PC-9 (cell line): Measurements from ENCODE around the gene SYCN. TPM values are rescaled to one million over a fixed set of nuclear protein-coding genes. Genes with fewer than 3 reads are reported as not detected.

ENCODE experiments used
- BruUV-seq: library from RNA; stranded (reverse); fragments of 400-500 nt; replicated peaks from 2 replicates; lab custom pipeline; 2021; lab: Mats Ljungman, UMichigan
- CTCF ChIA-PET: fragments of 300-600 bp; sonication (Branson Sonifier 250); formaldehyde crosslinking; loops from one replicate; lab custom pipeline; 2022; ENCODE audit warnings: antibody characterized with exemption; lab: Charles Lee
- POLR2A ChIA-PET: fragments of 300-600 bp; sonication (Branson Sonifier 250); formaldehyde crosslinking; loops from one replicate; lab custom pipeline; 2022; ENCODE audit warnings: antibody characterized with exemption; ENCODE audit not compliant: unreplicated experiment; lab: Charles Lee
- DNase-seq, 2 experiments: peaks; one replicate each; pipeline versions ENCODE4 v3.0.0 to v3.0.0-alpha.2; 2015 to 2022; ENCODE audit warnings: mixed read lengths in 1 of 2
- H2AFZ ChIP-seq: fragments of 200-600 bp; sonication (generic); 2 replicates; pipeline ENCODE4 v1.8.1; 2017; ENCODE audit warnings: antibody characterized with exemption
- H3F3A ChIP-seq: fragments of 200-600 bp; sonication (generic); 2 replicates; pipeline ENCODE4 v1.8.1; 2017; ENCODE audit warnings: antibody characterized with exemption, mild to moderate bottlenecking, low read depth; ENCODE audit not compliant: insufficient read depth
- H3K27ac ChIP-seq: fragments of 200-600 bp; sonication (generic); 2 replicates; pipeline ENCODE4 v1.6.1; 2016; ENCODE audit warnings: mixed run types
- H3K27me3 ChIP-seq: fragments of 200-600 bp; sonication (generic); 2 replicates; pipeline ENCODE4 v1.6.1; 2016; ENCODE audit warnings: low read depth, mixed run types; ENCODE audit not compliant: insufficient read depth
- H3K36me3 ChIP-seq: fragments of 200-600 bp; sonication (generic); 2 replicates; pipeline ENCODE4 v1.6.1; 2016; ENCODE audit warnings: low read depth, mixed run types
- H3K4me1 ChIP-seq: fragments of 200-600 bp; sonication (generic); replicated peaks from 2 replicates; pipeline ENCODE4 v1.6.1; 2016; ENCODE audit warnings: mixed run types; ENCODE audit not compliant: insufficient read depth
- H3K4me2 ChIP-seq: fragments of 200-600 bp; sonication (generic); 2 replicates; pipeline ENCODE4 v1.6.1; 2017; ENCODE audit warnings: mixed run types
- H3K4me3 ChIP-seq: fragments of 200-600 bp; sonication (generic); 2 replicates; pipeline ENCODE4 v1.6.1; 2016; ENCODE audit warnings: mixed run types
- H3K79me2 ChIP-seq: fragments of 200-600 bp; sonication (generic); 2 replicates; pipeline ENCODE4 v1.6.1; 2017; ENCODE audit warnings: low read depth, mixed run types
- H3K9me2 ChIP-seq: fragments of 200-600 bp; sonication (generic); 2 replicates; pipeline ENCODE4 v1.8.1; 2017; ENCODE audit warnings: mild to moderate bottlenecking; ENCODE audit not compliant: insufficient read depth
- H3K9me3 ChIP-seq: fragments of 200-600 bp; sonication (generic); 2 replicates; pipeline ENCODE4 v1.8.1; 2016; ENCODE audit warnings: low read depth; ENCODE audit not compliant: insufficient read depth
- H4K20me1 ChIP-seq: fragments of 200-600 bp; sonication (generic); 2 replicates; pipeline ENCODE4 v1.8.1; 2017; ENCODE audit not compliant: insufficient read depth
- EZH2 ChIP-seq: fragments of 200-600 bp; sonication (generic); IDR thresholded peaks from 2 replicates; pipeline ENCODE4 v1.8.0; 2017; ENCODE audit warnings: antibody characterized with exemption, low read depth
- intact Hi-C: fragments of 100-400 bp; cut with micrococcal nuclease; formaldehyde crosslinking; loops from one replicate; pipeline ENCODE4 v1.10.0; 2022; ENCODE audit not compliant: unreplicated experiment
- total RNA-seq: library from RNA; stranded (reverse); gene quantifications from 2 replicates; pipeline ENCODE4 v1.2.3, GENCODE V29; 2021
- TF ChIP-seq, protein P1 (sequence below): fragments of 200-600 bp; sonication (generic); conservative IDR thresholded peaks from 2 replicates; pipeline ENCODE4 v1.6.1; 2017; ENCODE audit warnings: mixed run types, antibody characterized with exemption, mild to moderate bottlenecking, moderate library complexity

Gene SYCN
- total RNA-seq, 1 experiment from 2014 or later: not detected

DNA sequence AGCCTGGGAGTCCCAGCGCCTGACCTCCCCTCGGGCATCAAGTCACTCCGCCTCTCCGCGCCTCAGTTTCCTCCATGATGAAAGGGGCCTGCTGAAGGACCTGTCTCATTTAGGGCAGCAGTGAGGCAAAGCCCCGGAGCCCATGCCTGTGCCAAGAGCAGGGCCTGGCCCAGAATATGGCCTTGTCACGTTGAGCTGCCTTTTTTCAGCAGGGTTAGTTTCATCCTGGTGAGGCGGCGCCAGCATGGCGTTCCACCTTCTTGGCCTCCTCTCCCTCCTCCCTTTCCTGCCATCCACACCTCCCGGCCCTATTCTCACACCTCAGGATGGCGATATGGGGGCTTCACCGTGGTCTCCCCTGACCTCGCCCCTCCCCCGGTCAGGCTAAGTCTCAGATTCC lies 48.3 kb downstream of the SYCN start:
- H3K4me3 ChIP-seq: no peak overlapping the region
- H4K20me1 ChIP-seq: peaks cover 57% of the 10 kb centered on the region
- no peak for DNase-seq
- H3K27ac ChIP-seq: no peak overlapping the region
- intact Hi-C loops: no loop called here
- H3K27me3 ChIP-seq: no peaks in the 10 kb centered on the region
- no peaks in the 10 kb centered on the region for H3K36me3 ChIP-seq
- ChIA-PET POLR2A (no interaction called here), CTCF (no interaction called here)
- H3K9me2 ChIP-seq: no peaks in the 10 kb centered on the region
- peaks cover 86% of the 10 kb centered on the region for H3K79me2 ChIP-seq
- peaks cover 35% of the 10 kb centered on the region; the same call in 1 of the 2 replicates for H3F3A ChIP-seq
- no peak overlapping the region for H2AFZ ChIP-seq
- BruUV-seq: no TSS peak
- H3K4me2 ChIP-seq: peak overlapping the region; percentile 74
- TF ChIP-seq, protein P1, sequence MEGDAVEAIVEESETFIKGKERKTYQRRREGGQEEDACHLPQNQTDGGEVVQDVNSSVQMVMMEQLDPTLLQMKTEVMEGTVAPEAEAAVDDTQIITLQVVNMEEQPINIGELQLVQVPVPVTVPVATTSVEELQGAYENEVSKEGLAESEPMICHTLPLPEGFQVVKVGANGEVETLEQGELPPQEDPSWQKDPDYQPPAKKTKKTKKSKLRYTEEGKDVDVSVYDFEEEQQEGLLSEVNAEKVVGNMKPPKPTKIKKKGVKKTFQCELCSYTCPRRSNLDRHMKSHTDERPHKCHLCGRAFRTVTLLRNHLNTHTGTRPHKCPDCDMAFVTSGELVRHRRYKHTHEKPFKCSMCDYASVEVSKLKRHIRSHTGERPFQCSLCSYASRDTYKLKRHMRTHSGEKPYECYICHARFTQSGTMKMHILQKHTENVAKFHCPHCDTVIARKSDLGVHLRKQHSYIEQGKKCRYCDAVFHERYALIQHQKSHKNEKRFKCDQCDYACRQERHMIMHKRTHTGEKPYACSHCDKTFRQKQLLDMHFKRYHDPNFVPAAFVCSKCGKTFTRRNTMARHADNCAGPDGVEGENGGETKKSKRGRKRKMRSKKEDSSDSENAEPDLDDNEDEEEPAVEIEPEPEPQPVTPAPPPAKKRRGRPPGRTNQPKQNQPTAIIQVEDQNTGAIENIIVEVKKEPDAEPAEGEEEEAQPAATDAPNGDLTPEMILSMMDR: no peak
- TF ChIP-seq EZH2: no peak
- no peaks in the 10 kb centered on the region for H3K9me3 ChIP-seq
- H3K4me1 ChIP-seq: peaks cover 43% of the 10 kb centered on the region

DNA sequence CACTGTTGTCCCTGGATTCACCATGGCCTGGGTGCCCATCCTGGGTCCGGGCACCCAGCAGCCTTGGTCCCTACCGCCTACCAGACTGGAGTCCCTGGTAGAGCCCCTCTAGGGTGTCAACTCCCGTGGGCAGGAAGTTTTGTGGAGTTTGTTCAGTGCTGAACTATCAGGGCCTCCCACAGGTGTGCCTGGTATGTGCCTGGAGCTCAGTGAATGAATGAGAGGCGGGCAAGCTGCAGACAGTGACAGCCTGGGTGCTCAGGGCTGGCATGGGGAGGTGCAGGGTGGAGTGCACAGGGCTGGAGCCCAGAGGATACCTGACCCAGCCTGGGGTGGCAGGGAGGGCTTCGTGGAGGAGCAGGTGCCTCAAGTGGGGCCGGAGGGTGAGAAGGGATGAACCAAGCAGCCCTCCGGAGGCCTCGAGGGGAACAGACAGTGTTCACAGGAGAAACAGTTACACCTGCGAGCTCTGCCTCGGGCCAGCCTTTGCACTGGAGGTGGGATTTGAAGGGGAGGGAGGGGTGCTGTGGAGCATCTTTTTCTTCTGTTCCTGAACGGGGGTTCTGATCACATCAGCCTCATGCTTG lies 48.9 kb downstream of the SYCN start:
- CTCF ChIA-PET: interaction anchor here (1.1 kb wide), 1 partner anchor 11 kb away, joined by 5 read pairs; no protein-coding TSS in a partner anchor
- Histone ChIP-seq H3F3A (peaks cover 32% of the 10 kb centered on the region; the same call in 1 of the 2 replicates), H3K4me2 (peak overlapping the region; percentile 74), H3K9me2 (no peaks in the 10 kb centered on the region), H3K4me1 (peaks cover 43% of the 10 kb centered on the region), H3K27me3 (no peaks in the 10 kb centered on the region), H3K9me3 (no peaks in the 10 kb centered on the region), H3K4me3 (peak overlapping the region; percentile 42; the same call in 1 of the 2 replicates), H2AFZ (no peak overlapping the region), H3K27ac (peak overlapping the region; percentile 61), H3K79me2 (peaks cover 86% of the 10 kb centered on the region), H3K36me3 (no peaks in the 10 kb centered on the region), H4K20me1 (peaks cover 54% of the 10 kb centered on the region)
- no peak for DNase-seq
- POLR2A ChIA-PET: interaction anchor here (0.6 kb wide), 1 partner anchor 15 kb away, joined by 4 read pairs; no protein-coding TSS in a partner anchor
- no TSS peak for BruUV-seq
- TF ChIP-seq, protein P1: no peak
- intact Hi-C loops: no loop called here

- Histone ChIP-seq H3K27me3 (no peaks in the 10 kb centered on the region), H3K4me3 (peak overlapping the region; percentile 42; the same call in 1 of the 2 replicates), H3F3A (peaks cover 32% of the 10 kb centered on the region; the same call in 1 of the 2 replicates), H3K9me3 (no peaks in the 10 kb centered on the region), H3K79me2 (peaks cover 84% of the 10 kb centered on the region), H3K27ac (peak overlapping the region; percentile 61), H4K20me1 (peaks cover 54% of the 10 kb centered on the region), H3K4me2 (peak overlapping the region; percentile 74), H3K4me1 (peaks cover 39% of the 10 kb centered on the region), H3K36me3 (no peaks in the 10 kb centered on the region), H3K9me2 (no peaks in the 10 kb centered on the region), H2AFZ (peak overlapping the region; percentile 61; the same call in 1 of the 2 replicates)
- intact Hi-C loops: loop anchor here (1.0 kb wide), 2 partner anchors 13 to 29 kb away; partner anchors contain the start of gene PAK4
- ChIA-PET CTCF (interaction anchor here (0.6 to 1.1 kb wide), 2 partner anchors 12 to 1185 kb away, joined by 3 to 5 read pairs; no protein-coding TSS in a partner anchor), POLR2A (interaction anchor here (0.6 to 0.7 kb wide), 4 partner anchors 15 to 722 kb away, joined by 4 to 10 read pairs (median 4); no protein-coding TSS in a partner anchor)
- TF ChIP-seq EZH2: no peak
- TF ChIP-seq, protein P1: no peak
- BruUV-seq: no TSS peak
- peak; percentile 90 to 92 for DNase-seq
Measured at GRCh38 chr19:39154629-39155100, 49.4 kb downstream of the SYCN start.
